ENCODE results near the gene UFC1.

UFC1 gene

GRCh38 chr1:161153176-161153575, 602 bp upstream of the UFC1 start:
- H3K4me1 ChIP-seq (ENCODE audit: insufficient read depth, low read length): peaks cover 3% of the 10 kb centered on the region
- H3K9me3 ChIP-seq (ENCODE audit: low read length): no peaks in the 10 kb centered on the region
- H3K27me3 ChIP-seq (ENCODE audit: insufficient read depth, low read length): no peaks in the 10 kb centered on the region
- no peak overlapping the region for H2AFZ ChIP-seq (ENCODE audit: low read depth, low read length)
- peak overlapping the region; percentile 77 for H3K4me3 ChIP-seq (ENCODE audit: low read length)
- peaks cover 3% of the 10 kb centered on the region for H3K36me3 ChIP-seq (ENCODE audit: insufficient read depth, low read length)

- Histone ChIP-seq H3K4me1 (ENCODE audit: insufficient read depth, low read length) (peaks cover 18% of the 10 kb centered on the region), H3K36me3 (ENCODE audit: insufficient read depth, low read length) (peaks cover 31% of the 10 kb centered on the region), H3K4me3 (ENCODE audit: low read length) (no peak overlapping the region), H3K27me3 (ENCODE audit: insufficient read depth, low read length) (no peaks in the 10 kb centered on the region), H2AFZ (ENCODE audit: low read depth, low read length) (no peak overlapping the region), H3K9me3 (ENCODE audit: low read length) (no peaks in the 10 kb centered on the region)
Observed at GRCh38 chr1:161157867-161158266, 4.1 kb downstream of the UFC1 start.

- H2AFZ ChIP-seq (ENCODE audit: low read depth, low read length): peak overlapping the region; percentile 74
- H3K9me3 ChIP-seq (ENCODE audit: low read length): no peaks in the 10 kb centered on the region
- H3K4me1 ChIP-seq (ENCODE audit: insufficient read depth, low read length): peaks cover 14% of the 10 kb centered on the region
- H3K4me3 ChIP-seq (ENCODE audit: low read length): peak overlapping the region; percentile 63
- H3K27me3 ChIP-seq (ENCODE audit: insufficient read depth, low read length): no peaks in the 10 kb centered on the region
- peaks cover 34% of the 10 kb centered on the region for H3K36me3 ChIP-seq (ENCODE audit: insufficient read depth, low read length)
Observed at GRCh38 chr1:161158316-161159010, 4.7 kb downstream of the UFC1 start.

- Histone ChIP-seq H3K4me3 (ENCODE audit: low read length) (peak within 1 kb of the TSS; percentile 63), H2AFZ (ENCODE audit: low read depth, low read length) (peak within 1 kb of the TSS; percentile 74), H3K27me3 (ENCODE audit: insufficient read depth, low read length) (no peaks in the 10 kb centered on the region)
Observed at GRCh38 chr1:161159087-161159912, 5.5 kb downstream of the UFC1 start, which contains the start of gene USP21. Gene USP21, plus strand, starts transcription at chr1:161159500. Its CDS starts 1,141 bp downstream, at chr1:161160641.

GRCh38 chr1:161159913-161160243, 6.1 kb downstream of the UFC1 start:
- Histone ChIP-seq H2AFZ (ENCODE audit: low read depth, low read length) (peak overlapping the region; percentile 74), H3K36me3 (ENCODE audit: insufficient read depth, low read length) (peaks cover 39% of the 10 kb centered on the region), H3K4me1 (ENCODE audit: insufficient read depth, low read length) (peaks cover 14% of the 10 kb centered on the region), H3K27me3 (ENCODE audit: insufficient read depth, low read length) (no peaks in the 10 kb centered on the region), H3K9me3 (ENCODE audit: low read length) (no peaks in the 10 kb centered on the region), H3K4me3 (ENCODE audit: low read length) (peak overlapping the region; percentile 63)

More at GRCh38 chr1:161159087-161159912, 5.5 kb downstream of the UFC1 start, which contains the start of gene USP21:
- Histone ChIP-seq H3K4me1 (ENCODE audit: insufficient read depth, low read length) (peaks cover 14% of the 10 kb centered on the region), H3K9me3 (ENCODE audit: low read length) (no peaks in the 10 kb centered on the region), H3K36me3 (ENCODE audit: insufficient read depth, low read length) (peaks cover 39% of the 10 kb centered on the region)

- H3K4me3 ChIP-seq (ENCODE audit: low read length): peak overlapping the region; percentile 5
- peaks cover 15% of the 10 kb centered on the region for H3K4me1 ChIP-seq (ENCODE audit: insufficient read depth, low read length)
- no peaks in the 10 kb centered on the region for H3K27me3 ChIP-seq (ENCODE audit: insufficient read depth, low read length)
- no peak overlapping the region for H2AFZ ChIP-seq (ENCODE audit: low read depth, low read length)
- H3K36me3 ChIP-seq (ENCODE audit: insufficient read depth, low read length): peaks cover 39% of the 10 kb centered on the region
- H3K9me3 ChIP-seq (ENCODE audit: low read length): no peaks in the 10 kb centered on the region
Observed at GRCh38 chr1:161160671-161161145, 6.9 kb downstream of the UFC1 start.

GRCh38 chr1:161161652-161162051, 7.9 kb downstream of the UFC1 start:
- H3K4me1 ChIP-seq (ENCODE audit: insufficient read depth, low read length): peaks cover 18% of the 10 kb centered on the region
- H2AFZ ChIP-seq (ENCODE audit: low read depth, low read length): no peak overlapping the region
- H3K27me3 ChIP-seq (ENCODE audit: insufficient read depth, low read length): no peaks in the 10 kb centered on the region
- H3K36me3 ChIP-seq (ENCODE audit: insufficient read depth, low read length): peaks cover 39% of the 10 kb centered on the region
- no peaks in the 10 kb centered on the region for H3K9me3 ChIP-seq (ENCODE audit: low read length)
- no peak overlapping the region for H3K4me3 ChIP-seq (ENCODE audit: low read length)

- no peaks in the 10 kb centered on the region for H3K27me3 ChIP-seq (ENCODE audit: insufficient read depth, low read length)
- H2AFZ ChIP-seq (ENCODE audit: low read depth, low read length): no peak overlapping the region
- H3K4me1 ChIP-seq (ENCODE audit: insufficient read depth, low read length): peaks cover 20% of the 10 kb centered on the region
- no peaks in the 10 kb centered on the region for H3K9me3 ChIP-seq (ENCODE audit: low read length)
- no peak overlapping the region for H3K4me3 ChIP-seq (ENCODE audit: low read length)
- peaks cover 39% of the 10 kb centered on the region for H3K36me3 ChIP-seq (ENCODE audit: insufficient read depth, low read length)
Observed at GRCh38 chr1:161162052-161162451, 8.3 kb downstream of the UFC1 start.

GRCh38 chr1:161162806-161163205, 9.0 kb downstream of the UFC1 start:
- peaks cover 39% of the 10 kb centered on the region for H3K36me3 ChIP-seq (ENCODE audit: insufficient read depth, low read length)
- no peaks in the 10 kb centered on the region for H3K27me3 ChIP-seq (ENCODE audit: insufficient read depth, low read length)
- no peak overlapping the region for H2AFZ ChIP-seq (ENCODE audit: low read depth, low read length)
- H3K9me3 ChIP-seq (ENCODE audit: low read length): no peaks in the 10 kb centered on the region
- no peak overlapping the region for H3K4me3 ChIP-seq (ENCODE audit: low read length)
- H3K4me1 ChIP-seq (ENCODE audit: insufficient read depth, low read length): peaks cover 23% of the 10 kb centered on the region

- Histone ChIP-seq H3K9me3 (ENCODE audit: low read length) (no peaks in the 10 kb centered on the region), H3K4me1 (ENCODE audit: insufficient read depth, low read length) (peaks cover 19% of the 10 kb centered on the region), H3K36me3 (ENCODE audit: insufficient read depth, low read length) (peaks cover 30% of the 10 kb centered on the region)
Observed at GRCh38 chr1:161163793-161164192, 10.0 kb downstream of the UFC1 start.

GRCh38 chr1:161164901-161165610, 11.3 kb downstream of the UFC1 start:
- Histone ChIP-seq H2AFZ (ENCODE audit: low read depth, low read length) (no peak overlapping the region), H3K27me3 (ENCODE audit: insufficient read depth, low read length) (no peaks in the 10 kb centered on the region), H3K9me3 (ENCODE audit: low read length) (no peaks in the 10 kb centered on the region), H3K4me1 (ENCODE audit: insufficient read depth, low read length) (peaks cover 13% of the 10 kb centered on the region), H3K4me3 (ENCODE audit: low read length) (peak overlapping the region; percentile 89), H3K36me3 (ENCODE audit: insufficient read depth, low read length) (peaks cover 41% of the 10 kb centered on the region)

More at GRCh38 chr1:161163793-161164192, 10.0 kb downstream of the UFC1 start:
- Histone ChIP-seq H3K27me3 (ENCODE audit: insufficient read depth, low read length) (no peaks in the 10 kb centered on the region), H3K4me3 (ENCODE audit: low read length) (no peak overlapping the region), H2AFZ (ENCODE audit: low read depth, low read length) (no peak overlapping the region)

GRCh38 chr1:161165742-161166668, 12.2 kb downstream of the UFC1 start, which contains the start of gene PPOX:
Gene PPOX, plus strand, starts transcription at chr1:161166426. Its CDS starts 422 bp downstream, at chr1:161166848.
- Histone ChIP-seq H3K27me3 (ENCODE audit: insufficient read depth, low read length) (no peaks in the 10 kb centered on the region), H3K4me3 (ENCODE audit: low read length) (peak within 1 kb of the TSS; percentile 89), H3K36me3 (ENCODE audit: insufficient read depth, low read length) (peaks cover 44% of the 10 kb centered on the region), H3K4me1 (ENCODE audit: insufficient read depth, low read length) (peaks cover 8% of the 10 kb centered on the region), H3K9me3 (ENCODE audit: low read length) (no peaks in the 10 kb centered on the region), H2AFZ (ENCODE audit: low read depth, low read length) (peak within 1 kb of the TSS; percentile 52)

All from neuron (in vitro differentiated cells).